Astrocyte (in vitro differentiated cells and primary cell): ENCODE results near the gene VAMP7.

Experiments
- CTCF ChIP-seq: IDR thresholded peaks from 2 replicates; pipeline ENCODE4 v1.5.1; 2011; ENCODE audit warnings: low read depth, mild to moderate bottlenecking, inconsistent platforms, low read length, moderate library complexity; ENCODE audit not compliant: insufficient read depth
- EZH2 ChIP-seq: IDR thresholded peaks from 2 replicates; pipeline ENCODE4 v1.6.1; 2012; ENCODE audit warnings: mild to moderate bottlenecking, low read length, inconsistent platforms; ENCODE audit not compliant: insufficient read depth

GRCh38 chrX:155956099-155956498 lies 75.0 kb downstream of the VAMP7 start:
- TF ChIP-seq CTCF, result no peak
- no peak for TF ChIP-seq EZH2
